GM19239 (cell line): ENCODE results near the gene HAGHL.

Experiments
- DNase-seq: peaks from one replicate; pipeline ENCODE4 v3.0.0; 2011; ENCODE audit warnings: low spot score; ENCODE audit not compliant: insufficient read length
- FAIRE-seq: peaks from 2 replicates; lab custom pipeline; 2011; peaks lifted over from hg19 to GRCh38; lab: Jason Lieb, UNC

The HAGHL gene, protein sequence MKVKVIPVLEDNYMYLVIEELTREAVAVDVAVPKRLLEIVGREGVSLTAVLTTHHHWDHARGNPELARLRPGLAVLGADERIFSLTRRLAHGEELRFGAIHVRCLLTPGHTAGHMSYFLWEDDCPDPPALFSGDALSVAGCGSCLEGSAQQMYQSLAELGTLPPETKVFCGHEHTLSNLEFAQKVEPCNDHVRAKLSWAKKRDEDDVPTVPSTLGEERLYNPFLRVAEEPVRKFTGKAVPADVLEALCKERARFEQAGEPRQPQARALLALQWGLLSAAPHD

DNA sequence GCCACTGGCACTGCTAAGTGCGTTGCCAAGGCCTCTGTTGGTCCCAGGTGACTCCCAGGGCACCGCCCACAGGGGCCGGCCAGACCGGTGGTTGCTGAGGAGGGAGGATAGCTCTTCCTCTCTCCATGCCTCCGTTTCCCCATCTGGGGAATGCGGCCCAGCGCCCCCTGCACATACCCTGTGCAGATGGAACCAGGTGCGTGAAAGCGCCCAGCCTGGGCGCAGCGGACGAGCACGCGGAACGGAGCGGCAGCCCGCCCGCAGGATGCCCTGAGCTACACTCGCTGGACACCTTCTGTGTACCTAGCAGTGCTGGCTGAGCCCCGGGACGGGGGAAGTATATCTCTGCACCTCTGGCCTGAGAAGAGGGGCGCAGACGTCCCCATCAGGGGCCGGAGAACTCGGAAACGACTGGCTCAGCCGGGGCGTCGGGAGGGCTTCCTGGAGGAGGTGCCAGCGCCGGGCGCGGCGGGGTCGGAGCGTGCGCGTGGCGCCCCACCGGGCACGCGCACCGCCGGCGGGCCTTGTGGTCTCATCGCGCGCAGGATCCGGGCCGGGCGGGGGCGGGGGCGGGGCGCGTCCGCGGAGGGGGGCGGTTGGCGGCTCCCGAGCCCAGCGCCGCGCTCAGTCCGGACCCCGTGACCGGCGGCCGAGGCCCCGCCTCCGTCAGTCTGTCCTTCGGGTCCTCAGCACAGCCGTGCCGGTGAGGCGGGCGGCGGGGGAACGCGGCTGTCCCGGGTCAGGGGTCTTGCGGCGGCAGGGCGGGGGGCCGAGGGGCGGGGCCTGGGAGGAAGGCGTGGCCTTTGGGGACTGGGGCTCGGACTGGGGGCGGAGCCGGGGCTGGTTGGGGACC, at the start of gene HAGHL, which contains the start of gene CCDC78:
TSS of gene HAGHL (plus strand) at position 669 of the 853 bp plus-strand sequence. CDS start 404 bp downstream, outside the sequence.
TSS of gene CCDC78 (minus strand) at position 6 of the 853 bp plus-strand sequence. CDS start 76 bp downstream, outside the sequence.
- FAIRE-seq (peak; percentile 48), DNase-seq (peak; percentile 90)

DNA sequence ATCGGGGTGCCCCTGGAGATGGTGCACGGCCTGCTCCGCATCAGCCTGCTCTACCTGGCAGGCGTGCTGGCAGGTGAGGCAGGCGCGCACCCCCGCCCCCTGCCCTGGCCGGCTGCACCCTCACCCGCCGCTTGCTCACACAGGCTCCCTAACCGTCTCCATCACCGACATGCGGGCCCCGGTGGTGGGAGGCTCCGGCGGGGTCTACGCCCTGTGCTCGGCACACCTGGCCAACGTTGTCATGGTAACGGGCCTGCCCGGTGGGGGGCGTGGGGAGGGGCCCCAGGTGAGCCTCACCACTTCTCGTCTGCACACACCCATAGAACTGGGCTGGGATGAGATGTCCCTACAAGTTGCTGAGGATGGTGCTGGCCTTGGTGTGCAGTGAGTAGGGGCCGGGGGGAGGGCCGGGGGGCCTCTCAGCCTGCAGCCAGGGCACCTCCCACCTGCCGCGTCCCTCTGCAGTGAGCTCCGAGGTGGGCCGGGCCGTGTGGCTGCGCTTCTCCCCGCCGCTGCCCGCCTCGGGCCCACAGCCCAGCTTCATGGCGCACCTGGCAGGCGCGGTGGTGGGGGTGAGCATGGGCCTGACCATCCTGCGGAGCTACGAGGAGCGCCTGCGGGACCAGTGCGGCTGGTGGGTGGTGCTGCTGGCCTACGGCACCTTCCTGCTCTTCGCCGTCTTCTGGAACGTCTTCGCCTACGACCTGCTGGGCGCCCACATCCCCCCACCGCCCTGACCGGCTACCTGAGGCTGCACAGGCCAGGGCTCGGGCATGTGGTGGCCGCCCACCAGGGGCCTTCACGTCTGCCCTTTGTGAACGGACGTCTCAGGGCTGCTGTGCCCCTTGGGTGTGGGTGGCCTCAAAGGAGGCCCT, 49.4 kb upstream of the HAGHL start:
- FAIRE-seq (no peak), DNase-seq (no peak)

DNA sequence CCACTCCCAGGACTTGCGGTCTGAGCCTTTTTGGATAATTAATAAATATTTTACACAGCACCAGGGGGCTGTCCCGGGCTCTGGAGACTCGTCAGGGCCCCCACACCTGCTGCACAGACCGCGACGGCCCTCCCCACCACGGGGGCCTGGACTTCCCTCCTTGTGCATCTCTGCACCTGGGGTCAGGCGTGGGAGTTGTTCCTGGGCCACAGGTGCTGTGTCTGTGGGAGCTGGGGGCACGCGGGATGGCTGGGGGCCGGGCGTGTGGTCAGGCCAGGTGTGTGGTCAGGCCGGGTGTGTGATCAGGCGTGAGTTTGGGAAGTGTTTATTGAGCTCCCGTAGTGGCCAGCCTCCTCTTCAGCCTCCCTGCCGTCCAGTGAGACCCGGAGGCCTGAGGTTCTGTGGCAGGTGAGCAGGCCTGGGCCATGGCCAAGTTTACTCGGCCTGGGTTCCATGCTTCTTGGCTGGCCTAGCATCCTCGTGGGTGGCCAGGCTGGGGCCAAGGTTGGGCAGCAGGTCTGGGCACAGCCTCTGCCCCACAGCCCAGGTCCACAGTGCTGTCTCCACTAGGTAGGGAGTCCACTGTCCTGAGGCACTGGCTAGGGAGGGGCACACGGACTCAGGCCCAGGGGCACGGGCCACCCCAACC, 48.6 kb upstream of the HAGHL start:
- no peak for DNase-seq
- no peak for FAIRE-seq

DNA sequence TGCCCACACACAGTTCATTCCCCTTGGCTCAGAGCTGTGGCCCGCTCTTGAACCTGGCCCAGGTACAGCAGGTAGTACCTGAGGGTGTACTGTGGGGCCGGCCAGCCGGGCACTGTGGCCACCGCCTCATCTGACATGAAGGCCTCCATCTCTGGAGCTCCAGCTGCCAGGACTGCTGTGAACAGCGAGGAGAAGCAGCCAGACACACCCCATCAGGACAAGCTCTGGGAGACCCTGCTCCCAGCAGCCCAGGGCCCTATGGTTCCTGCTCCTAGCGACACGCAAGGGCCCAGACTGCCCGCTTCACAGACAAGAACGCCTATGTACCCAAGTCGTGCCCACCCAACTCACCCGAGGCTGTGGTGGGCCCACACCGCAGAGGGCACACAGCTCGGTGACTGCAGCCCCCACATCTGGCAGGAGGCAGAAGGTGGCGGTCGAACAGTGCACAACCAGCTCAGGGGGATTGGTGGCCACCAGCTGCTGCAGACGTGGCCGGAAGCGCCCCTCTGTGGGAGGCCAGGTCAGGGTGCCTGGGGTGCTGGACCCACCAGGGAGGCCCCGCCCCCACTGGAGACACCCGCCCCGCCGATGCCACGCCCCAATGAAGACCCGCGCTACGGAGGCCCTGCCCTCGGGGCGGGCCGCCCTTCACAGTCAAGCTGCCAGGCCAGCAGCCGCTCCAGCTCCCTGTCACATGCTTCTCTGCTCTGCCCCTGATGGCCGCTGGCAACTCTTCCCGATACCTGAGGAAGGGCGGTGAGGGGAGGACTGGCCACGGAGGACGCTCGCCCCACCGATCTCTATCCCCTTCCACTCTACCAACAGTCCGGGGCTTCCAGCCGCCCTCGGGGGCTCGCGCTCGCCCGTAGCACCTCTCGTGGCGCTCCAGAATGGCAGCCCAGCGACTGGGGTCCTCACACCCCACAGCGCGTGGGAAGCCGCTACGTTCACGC, 47.8 kb upstream of the HAGHL start:
- FAIRE-seq = peak; percentile 42

DNA sequence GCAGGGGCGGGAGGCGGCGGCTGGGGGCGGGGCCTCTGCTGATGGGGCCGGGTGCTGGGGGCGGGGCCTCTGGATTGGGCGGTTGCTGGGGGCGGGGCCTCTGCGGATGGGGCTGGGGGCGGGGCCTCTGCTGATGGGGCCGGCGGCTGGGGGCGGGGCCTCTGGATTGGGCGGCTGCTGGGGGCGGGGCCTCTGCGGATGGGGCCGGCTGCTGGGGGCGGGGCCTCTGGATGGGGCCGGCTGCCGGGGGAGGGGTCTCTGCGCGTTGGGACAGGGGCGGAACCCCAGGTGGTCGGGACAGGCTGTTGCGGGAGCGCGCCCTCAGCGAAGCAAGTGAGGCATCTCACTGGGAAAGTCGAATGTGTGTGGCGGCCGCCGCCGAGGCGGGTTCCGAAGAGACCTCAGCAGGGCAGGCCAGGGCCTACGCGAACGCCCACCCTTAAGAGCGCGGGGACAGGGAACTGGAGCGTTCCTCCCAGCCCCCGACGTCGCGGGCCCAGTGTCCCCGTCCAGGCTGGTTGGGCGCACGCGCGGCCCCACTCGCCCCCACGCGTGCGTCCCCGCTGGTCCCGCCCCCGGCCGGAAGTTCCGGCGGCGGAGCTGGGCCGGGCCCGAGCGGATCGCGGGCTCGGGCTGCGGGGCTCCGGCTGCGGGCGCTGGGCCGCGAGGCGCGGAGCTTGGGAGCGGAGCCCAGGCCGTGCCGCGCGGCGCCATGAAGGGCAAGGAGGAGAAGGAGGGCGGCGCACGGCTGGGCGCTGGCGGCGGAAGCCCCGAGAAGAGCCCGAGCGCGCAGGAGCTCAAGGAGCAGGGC, 46.9 kb upstream of the HAGHL start, which contains the start of gene STUB1:
TSS of gene STUB1 (plus strand) at position 597 of the 811 bp plus-strand sequence. CDS start at position 713, 116 bp downstream.
- peak; percentile 85 for DNase-seq
- peak; percentile 91 for FAIRE-seq

More for the DNA sequence above, 47.8 kb upstream of the HAGHL start:
- no peak for DNase-seq

DNA sequence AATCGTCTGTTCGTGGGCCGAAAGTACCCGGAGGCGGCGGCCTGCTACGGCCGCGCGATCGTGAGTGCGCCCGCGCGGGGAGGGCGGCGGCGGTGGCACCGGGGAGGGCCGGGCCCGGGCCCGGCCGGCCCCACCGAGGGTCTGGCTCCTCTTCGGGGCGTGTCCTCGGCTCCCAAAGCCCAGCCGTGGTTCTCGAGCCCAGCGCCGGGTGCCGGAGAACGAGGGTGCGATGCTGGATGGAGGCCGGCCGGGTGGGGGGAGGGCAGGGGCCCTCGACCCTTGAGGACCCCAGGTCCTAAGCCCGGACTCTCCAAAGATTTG, 46.3 kb upstream of the HAGHL start:
- FAIRE-seq (no peak), DNase-seq (no peak)

DNA sequence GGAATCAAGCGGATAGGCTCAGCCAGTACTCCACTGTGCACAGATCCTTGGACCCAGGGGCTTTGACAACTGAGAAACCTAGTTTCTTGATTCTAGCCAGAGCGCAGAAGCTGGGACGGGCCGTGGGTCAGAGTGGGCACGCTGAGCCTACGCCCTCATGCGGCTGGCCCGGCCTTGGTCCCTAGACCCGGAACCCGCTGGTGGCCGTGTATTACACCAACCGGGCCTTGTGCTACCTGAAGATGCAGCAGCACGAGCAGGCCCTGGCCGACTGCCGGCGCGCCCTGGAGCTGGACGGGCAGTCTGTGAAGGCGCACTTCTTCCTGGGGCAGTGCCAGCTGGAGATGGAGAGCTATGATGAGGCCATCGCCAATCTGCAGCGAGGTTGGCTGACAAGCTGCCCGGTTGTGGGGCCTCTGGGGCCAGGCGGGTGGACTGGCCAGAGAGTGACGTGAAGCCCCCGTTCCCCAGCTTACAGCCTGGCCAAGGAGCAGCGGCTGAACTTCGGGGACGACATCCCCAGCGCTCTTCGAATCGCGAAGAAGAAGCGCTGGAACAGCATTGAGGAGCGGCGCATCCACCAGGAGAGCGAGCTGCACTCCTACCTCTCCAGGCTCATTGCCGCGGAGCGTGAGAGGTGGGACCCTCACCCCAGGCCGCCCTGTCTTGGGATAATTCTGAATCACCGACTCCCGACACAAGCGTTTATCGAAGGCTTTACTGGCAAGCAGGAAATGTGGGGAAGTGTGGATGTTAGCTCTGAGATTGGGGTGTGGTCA, 45.8 kb upstream of the HAGHL start:
- no peak for DNase-seq
- FAIRE-seq = no peak

DNA sequence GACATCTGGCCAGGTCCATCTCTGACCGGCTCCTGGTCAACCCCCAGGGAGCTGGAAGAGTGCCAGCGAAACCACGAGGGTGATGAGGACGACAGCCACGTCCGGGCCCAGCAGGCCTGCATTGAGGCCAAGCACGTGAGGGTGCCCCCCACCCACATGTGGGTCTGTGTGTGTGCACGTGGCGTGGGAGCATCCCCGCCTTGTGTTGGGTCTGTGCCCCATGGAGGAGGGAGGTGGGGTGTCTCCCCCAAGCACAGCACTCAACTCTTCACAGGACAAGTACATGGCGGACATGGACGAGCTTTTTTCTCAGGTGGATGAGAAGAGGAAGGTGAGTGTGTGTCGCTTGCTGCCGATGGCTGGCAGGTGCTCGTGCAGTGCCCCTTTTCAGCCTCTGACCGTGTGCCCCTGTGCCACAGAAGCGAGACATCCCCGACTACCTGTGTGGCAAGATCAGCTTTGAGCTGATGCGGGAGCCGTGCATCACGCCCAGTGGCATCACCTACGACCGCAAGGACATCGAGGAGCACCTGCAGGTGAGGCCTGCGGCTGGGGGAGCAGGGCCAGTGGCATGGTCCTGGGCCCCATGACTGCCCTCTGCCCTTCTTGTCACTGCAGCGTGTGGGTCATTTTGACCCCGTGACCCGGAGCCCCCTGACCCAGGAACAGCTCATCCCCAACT, 45.0 kb upstream of the HAGHL start:
- DNase-seq (no peak), FAIRE-seq (no peak)

DNA sequence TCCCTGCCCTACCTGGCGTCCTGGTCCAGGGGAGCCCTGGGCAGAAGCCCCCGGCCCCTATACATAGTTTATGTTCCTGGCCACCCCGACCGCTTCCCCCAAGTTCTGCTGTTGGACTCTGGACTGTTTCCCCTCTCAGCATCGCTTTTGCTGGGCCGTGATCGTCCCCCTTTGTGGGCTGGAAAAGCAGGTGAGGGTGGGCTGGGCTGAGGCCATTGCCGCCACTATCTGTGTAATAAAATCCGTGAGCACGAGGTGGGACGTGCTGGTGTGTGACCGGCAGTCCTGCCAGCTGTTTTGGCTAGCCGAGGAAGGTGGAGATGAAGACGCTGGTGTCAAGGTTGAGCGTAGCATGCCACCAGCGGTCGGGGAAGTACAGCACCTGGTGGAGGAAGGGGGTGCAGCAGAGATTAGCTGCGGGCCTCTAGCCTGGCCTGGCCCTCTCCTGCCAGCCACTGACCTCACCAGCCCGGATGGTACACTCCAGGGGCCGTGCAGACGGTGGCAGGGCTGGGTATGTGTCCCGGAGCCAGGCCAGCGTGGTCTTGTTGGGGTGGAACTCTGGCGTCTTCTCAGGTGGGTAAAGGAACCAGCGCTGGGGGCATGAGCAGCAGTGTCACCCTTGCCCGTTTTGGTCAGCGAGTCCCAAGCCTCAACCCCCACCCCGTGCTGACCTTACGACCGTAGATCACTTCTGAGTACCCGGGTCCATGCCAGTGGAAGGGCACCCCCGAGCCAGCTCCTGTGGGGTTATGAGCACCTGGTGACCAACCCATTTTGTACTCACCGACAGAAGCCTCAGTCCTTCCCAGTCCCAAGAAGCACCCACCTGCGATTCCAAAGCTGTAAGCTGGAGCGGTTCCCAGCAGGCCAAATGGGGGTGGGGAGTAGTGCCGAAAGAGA, 44.2 kb upstream of the HAGHL start:
- no peak for DNase-seq
- no peak for FAIRE-seq

DNA sequence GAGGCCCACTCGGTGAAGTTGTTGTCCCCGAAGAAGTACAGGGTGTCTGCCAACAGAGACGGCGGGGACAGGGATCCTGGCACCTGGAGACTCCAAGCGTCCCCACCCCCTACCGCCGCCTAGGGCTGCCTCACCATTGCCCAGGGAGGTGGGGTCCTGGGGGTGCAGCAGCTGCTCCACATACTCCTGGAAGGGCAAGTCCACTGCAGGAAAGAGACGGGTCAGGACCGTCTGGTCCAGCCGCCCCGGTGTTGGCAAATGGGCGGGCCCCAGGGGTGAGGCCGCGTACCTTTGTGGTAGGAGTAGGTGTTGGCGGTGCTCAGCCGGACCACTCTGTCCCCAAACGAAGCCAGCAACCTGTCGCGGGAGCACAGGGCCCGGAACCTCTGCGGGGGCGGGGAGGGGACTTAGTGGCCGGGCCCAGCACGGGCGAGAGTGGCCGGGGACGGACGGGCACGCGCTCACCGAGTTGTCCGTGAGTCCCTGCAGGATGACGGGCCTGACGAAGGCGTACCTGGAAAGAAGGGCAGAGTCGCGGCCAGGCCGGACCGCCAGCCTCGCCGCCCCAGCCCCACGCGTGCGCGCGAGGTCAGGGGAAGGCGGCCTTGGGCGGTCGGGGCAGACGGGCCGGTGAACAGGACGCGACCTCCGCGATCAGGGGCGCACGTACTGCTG, 43.4 kb upstream of the HAGHL start:
- FAIRE-seq = peak; percentile 21
- no peak for DNase-seq

DNA sequence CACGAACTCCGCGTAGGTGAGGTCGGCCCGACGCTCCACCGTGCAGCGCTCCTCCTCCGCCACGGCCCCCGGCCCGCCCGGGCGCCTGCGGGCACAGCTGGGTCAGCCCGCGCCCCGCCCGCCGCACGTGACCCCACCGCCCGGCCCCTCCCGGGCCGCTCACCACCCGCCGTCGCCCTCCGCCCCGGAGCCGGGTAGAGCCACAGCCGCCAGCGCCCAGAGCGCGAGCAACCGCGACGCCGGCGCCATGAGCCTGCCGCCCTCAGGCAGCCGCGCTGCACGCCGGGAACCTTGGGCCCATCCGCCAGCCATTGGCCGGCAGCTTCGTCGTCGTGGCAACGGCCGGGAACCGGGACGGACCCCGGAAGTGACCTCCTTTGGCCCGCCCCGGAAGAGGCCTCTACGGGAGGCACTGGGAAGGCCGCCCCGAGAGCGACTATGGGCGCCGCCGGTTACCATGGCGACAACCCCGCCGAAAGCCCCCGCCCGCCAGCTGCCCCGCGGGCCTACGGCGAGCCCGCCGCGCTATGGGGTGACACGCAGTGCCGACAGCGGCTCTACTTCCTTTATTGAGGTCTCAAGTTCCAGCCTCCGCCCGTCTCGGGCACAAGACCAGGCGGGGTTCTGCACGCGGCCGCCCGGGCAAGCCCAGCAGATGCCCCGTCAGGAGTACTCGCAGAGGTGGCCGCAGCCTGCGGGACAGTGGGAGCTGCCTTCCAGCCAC, 42.7 kb upstream of the HAGHL start, which contains the start of gene JMJD8:
TSS of gene JMJD8 (minus strand) at position 264 of the 724 bp plus-strand sequence. CDS start at position 249, 15 bp downstream.
- DNase-seq (peak; percentile 100), FAIRE-seq (peak; percentile 97)

DNA sequence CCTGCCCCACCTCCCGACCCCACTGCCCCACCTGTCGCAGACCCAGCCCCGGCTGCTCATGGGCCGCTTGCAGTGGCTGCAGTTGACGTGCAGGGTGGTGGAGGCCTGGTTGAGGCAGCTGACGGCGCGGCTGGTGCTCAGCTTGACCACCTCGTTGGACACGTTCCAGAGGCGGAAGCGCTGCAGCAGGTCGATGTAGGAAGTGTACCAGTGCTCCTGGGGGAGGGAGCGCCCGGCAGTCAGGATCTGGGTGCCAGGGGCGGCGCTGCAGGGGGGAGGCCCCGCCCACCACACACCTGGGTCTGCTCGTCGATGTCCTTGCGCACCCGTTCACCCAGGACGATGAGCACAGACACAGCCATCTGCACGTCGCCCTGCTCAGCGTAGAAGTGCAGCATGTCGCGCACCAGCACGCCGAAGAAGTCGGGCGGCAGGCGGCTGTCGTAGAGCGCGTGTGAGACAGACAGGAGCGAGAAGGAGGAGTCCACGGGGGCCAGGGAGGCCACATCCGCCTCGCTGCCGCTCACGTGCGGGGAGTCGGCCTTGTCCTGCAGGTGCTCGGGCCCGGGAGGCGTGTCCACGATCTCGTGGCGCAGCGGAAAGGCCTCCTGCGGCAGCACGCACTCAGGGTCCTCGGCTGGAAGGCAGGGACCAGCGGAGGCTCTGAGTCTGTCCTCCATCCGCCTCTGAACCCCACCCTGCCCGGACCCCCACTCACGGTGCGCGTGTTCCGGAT, 41.8 kb upstream of the HAGHL start:
- FAIRE-seq (no peak), DNase-seq (no peak)

DNA sequence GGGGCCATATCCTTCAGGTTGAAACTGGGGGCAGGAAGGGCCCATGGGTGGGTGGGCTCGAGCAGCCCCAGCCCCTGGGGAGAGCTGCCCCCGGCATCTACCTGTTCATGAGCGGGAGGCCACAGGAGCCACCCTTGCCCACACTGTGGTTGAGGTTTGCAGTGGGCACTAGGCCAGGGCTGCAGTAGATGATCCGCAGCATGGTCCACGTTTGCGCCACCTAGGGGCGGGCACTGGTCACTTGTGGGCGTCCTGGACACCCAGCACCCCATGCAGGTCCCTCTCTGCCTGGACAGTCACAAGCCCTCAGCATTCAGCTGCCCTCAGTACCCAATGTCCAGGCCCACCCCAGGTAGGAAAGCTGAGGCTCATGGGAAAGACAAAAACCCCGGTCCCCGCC, 40.9 kb upstream of the HAGHL start:
- DNase-seq (no peak), FAIRE-seq (no peak)
